Activated B cell treated with CpG ODN at 0.5 μM for 24 hours (primary cell): ENCODE results near the gene VCX. TPM values are rescaled to one million over a fixed set of nuclear protein-coding genes. Genes with fewer than 3 reads are reported as not detected.

Experiments
- ATAC-seq: fragments of 200-7000 bp; cut with Tn5 transposase; one replicate; pipeline ENCODE4 v1.10.0; 2021; ENCODE audit warnings: low read depth, mild to moderate bottlenecking, moderate library complexity
- CTCF ChIA-PET: fragments of 350-600 bp; sonication (Branson Sonifier 250); formaldehyde crosslinking; loops from one replicate; lab custom pipeline; 2021; ENCODE audit warnings: antibody characterized with exemption; lab: Charles Lee
- POLR2A ChIA-PET: fragments of 350-600 bp; sonication (Branson Sonifier 250); formaldehyde crosslinking; loops from one replicate; lab custom pipeline; 2021; ENCODE audit warnings: antibody characterized with exemption; lab: Charles Lee
- DNase-seq: peaks from one replicate; pipeline ENCODE4 v3.0.0; 2022
- H3K27ac Mint-ChIP-seq: one replicate; pipeline ENCODE4 v1.8.0; 2020; ENCODE audit warnings: mixed read lengths
- H3K27me3 Mint-ChIP-seq: one replicate; pipeline ENCODE4 v1.8.0; 2021; ENCODE audit warnings: mixed read lengths
- H3K36me3 Mint-ChIP-seq: one replicate; pipeline ENCODE4 v1.8.0; 2021; ENCODE audit warnings: low read depth, mixed read lengths
- H3K4me1 Mint-ChIP-seq: one replicate; pipeline ENCODE4 v1.8.0; 2021; ENCODE audit warnings: mixed read lengths
- H3K4me3 Mint-ChIP-seq: one replicate; pipeline ENCODE4 v1.8.0; 2020; ENCODE audit warnings: mild to moderate bottlenecking, mixed read lengths
- H3K9me3 Mint-ChIP-seq: one replicate; pipeline ENCODE4 v1.8.0; 2020; ENCODE audit warnings: mixed read lengths
- intact Hi-C: fragments of 100-400 bp; cut with micrococcal nuclease; formaldehyde crosslinking; loops from one replicate; pipeline ENCODE4 v1.15.1; 2024
- total RNA-seq: library from RNA; stranded (reverse); gene quantifications from 2 replicates; pipeline ENCODE4 v1.2.3, GENCODE V29; 2022
- TF ChIP-seq, protein P1 (sequence below): fragments of 200-600 bp; IDR thresholded peaks from one replicate; pipeline ENCODE4 v1.8.0; 2022; ENCODE audit warnings: antibody characterized with exemption, mild to moderate bottlenecking

Gene VCX
- total RNA-seq, 1 donor from 2014 or later: not detected

GRCh38 chrX:7889680-7890079 is 46.7 kb downstream of the VCX start:
- no peaks in the 10 kb centered on the region for H3K9me3 Mint-ChIP-seq
- no peak for ATAC-seq
- CTCF ChIA-PET: no interaction called here

DNA sequence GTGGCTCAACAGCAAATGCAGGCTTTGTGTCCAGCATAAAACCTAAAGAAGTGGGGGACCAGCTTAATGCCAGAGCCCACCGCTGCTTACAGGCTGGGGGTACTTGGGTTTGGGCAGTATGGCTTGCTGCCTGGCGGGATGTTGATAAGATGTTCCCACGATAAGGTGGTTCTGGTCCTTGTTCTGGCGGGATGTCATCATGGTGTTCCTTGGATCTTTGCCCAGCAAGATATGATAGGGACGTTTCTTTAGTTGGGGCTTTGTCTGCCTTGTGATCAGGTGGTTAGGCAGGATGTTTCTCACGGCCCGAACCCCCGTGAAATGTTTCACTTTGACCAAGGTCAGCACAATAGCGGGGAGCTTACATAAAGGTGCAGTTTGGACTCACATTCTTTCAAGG is 49.0 kb downstream of the VCX start:
- POLR2A ChIA-PET: no interaction called here
- intact Hi-C loops: no loop called here
- Mint-ChIP-seq H3K9me3 (no peaks in the 10 kb centered on the region), H3K27me3 (no peaks in the 10 kb centered on the region), H3K27ac (no peak overlapping the region), H3K4me1 (no peaks in the 10 kb centered on the region), H3K4me3 (no peak overlapping the region), H3K36me3 (peaks cover 4% of the 10 kb centered on the region)
- TF ChIP-seq, protein P1, sequence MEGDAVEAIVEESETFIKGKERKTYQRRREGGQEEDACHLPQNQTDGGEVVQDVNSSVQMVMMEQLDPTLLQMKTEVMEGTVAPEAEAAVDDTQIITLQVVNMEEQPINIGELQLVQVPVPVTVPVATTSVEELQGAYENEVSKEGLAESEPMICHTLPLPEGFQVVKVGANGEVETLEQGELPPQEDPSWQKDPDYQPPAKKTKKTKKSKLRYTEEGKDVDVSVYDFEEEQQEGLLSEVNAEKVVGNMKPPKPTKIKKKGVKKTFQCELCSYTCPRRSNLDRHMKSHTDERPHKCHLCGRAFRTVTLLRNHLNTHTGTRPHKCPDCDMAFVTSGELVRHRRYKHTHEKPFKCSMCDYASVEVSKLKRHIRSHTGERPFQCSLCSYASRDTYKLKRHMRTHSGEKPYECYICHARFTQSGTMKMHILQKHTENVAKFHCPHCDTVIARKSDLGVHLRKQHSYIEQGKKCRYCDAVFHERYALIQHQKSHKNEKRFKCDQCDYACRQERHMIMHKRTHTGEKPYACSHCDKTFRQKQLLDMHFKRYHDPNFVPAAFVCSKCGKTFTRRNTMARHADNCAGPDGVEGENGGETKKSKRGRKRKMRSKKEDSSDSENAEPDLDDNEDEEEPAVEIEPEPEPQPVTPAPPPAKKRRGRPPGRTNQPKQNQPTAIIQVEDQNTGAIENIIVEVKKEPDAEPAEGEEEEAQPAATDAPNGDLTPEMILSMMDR: no peak
- ATAC-seq: no peak
- DNase-seq: no peak
- CTCF ChIA-PET: no interaction called here

More at GRCh38 chrX:7889680-7890079, 46.7 kb downstream of the VCX start:
- intact Hi-C loops: no loop called here
- no peak overlapping the region for H3K4me3 Mint-ChIP-seq
- TF ChIP-seq, protein P1: no peak
- POLR2A ChIA-PET: no interaction called here
- no peak overlapping the region for H3K27ac Mint-ChIP-seq
- no peaks in the 10 kb centered on the region for H3K36me3 Mint-ChIP-seq
- DNase-seq: no peak
- no peaks in the 10 kb centered on the region for H3K27me3 Mint-ChIP-seq
- no peaks in the 10 kb centered on the region for H3K4me1 Mint-ChIP-seq

Other genes starting within 250 kb of the VCX start
- gene PNPLA4, start 84.2 kb downstream of the VCX start, total RNA-seq: 7.5 and 8.2 TPM in 2 replicates